Small intestine (tissue), 7 donors: ENCODE data around the gene ZNF490. TPM values are rescaled to one million over a fixed set of nuclear protein-coding genes. Genes with fewer than 3 reads are reported as not detected.

Experiments
- DNase-seq, 2 donors: peaks; one replicate each; pipeline versions ENCODE4 v3.0.0 to v3.0.0-alpha.2; 2013
- FAIRE-seq: peaks from 2 replicates; lab custom pipeline; 2012; peaks lifted over from hg19 to GRCh38; lab: Jason Lieb, UNC
- H3K27ac ChIP-seq, 3 donors: one replicate each; pipeline ENCODE4 v1.5.1; 2013; ENCODE audit warnings: low read length in 2 of 3, mild to moderate bottlenecking in 2 of 3, control low read depth in 1 of 3, inconsistent platforms in 1 of 3, low read depth in 1 of 3, moderate library complexity in 1 of 3
- H3K27me3 ChIP-seq, 3 donors: one replicate each; pipeline ENCODE4 v1.6.1; 2013; ENCODE audit warnings: low read length in 3 of 3, inconsistent platforms in 1 of 3; ENCODE audit not compliant: control insufficient read depth in 3 of 3, insufficient read depth in 3 of 3
- H3K36me3 ChIP-seq, 3 donors: one replicate each; pipeline ENCODE4 v1.6.1; 2013; ENCODE audit warnings: low read length in 3 of 3, inconsistent platforms in 1 of 3, low read depth in 1 of 3, mild to moderate bottlenecking in 1 of 3, moderate library complexity in 1 of 3; ENCODE audit not compliant: control insufficient read depth in 3 of 3, insufficient read depth in 2 of 3
- H3K4me1 ChIP-seq, 3 donors: one replicate each; pipeline ENCODE4 v1.6.1; 2013; ENCODE audit warnings: low read length in 2 of 3, inconsistent platforms in 1 of 3, low read depth in 1 of 3, mild to moderate bottlenecking in 1 of 3, moderate library complexity in 1 of 3; ENCODE audit not compliant: control insufficient read depth in 3 of 3, insufficient read depth in 2 of 3
- H3K4me3 ChIP-seq, 3 donors: one replicate each; pipeline ENCODE4 v1.5.1; 2013; ENCODE audit warnings: low read length in 3 of 3, control low read depth in 1 of 3, inconsistent platforms in 1 of 3, low read depth in 1 of 3, mild to moderate bottlenecking in 1 of 3, moderate library complexity in 1 of 3
- H3K9me3 ChIP-seq, 2 donors: one replicate each; pipeline ENCODE4 v1.6.1; 2013; ENCODE audit warnings: low read depth in 1 of 2, low read length in 1 of 2; ENCODE audit not compliant: control insufficient read depth in 2 of 2, insufficient read depth in 1 of 2
- whole genome bisulfite sequencing, 3 donors: extraction: QIAGEN DNeasy Blood & Tissue Kit; methylation state at CpG; one replicate each; pipeline ENCODE4 v1.1.7; 2013; 5-methylcytosine and 5-hydroxymethylcytosine counted together
- polyA plus RNA-seq, 4 donors: library from polyadenylated mRNA; stranded (reverse) in 3 of 4; unstranded in 1 of 4; fragments of 200-250 nt in 3 of 4; fragments of 120-200 nt in 1 of 4; gene quantifications; one replicate each; pipeline versions ENCODE4 v1.2.1 to v1.2.3, GENCODE V29; 2013
- donor health status: healthy with polysubstance abuse.
- donor health status: control.
- donor health status: control.
- donor health status: Bipolar disorder and iron deficiency.
- donor health status: healthy.

Gene ZNF490
- polyA plus RNA-seq, 4 donors: 0.45 to 3.0 (median 1.0) TPM; not detected in 1

DNA sequence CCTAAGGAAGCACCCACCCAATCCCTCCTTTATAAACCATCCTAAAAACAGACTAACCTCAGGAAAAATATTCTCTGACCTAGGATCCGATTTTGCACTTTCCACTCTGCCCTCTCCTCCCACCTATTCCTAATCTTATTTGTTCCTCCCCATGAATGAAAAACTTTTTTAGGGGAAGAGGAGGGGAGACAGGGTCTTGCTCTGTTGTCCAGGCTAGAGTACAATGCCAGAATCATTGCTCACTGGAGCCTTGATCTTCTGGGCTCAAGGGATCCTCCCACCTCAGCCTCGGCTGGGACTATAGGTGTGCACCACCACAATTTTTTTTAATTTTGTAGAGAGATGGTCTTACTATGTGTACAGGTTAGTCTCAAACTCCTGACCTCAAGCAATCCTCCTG is 63.7 kb downstream of the ZNF490 start:
- DNase-seq (no peak), FAIRE-seq (no peak)
- 85 to 98% (median 90%) methylated on average over 2 of the region's 2 CpGs for WGBS, 3 donors
- peaks cover 2 to 66% of the 10 kb centered on the region in 2 donors for H3K9me3 ChIP-seq
- H3K36me3 ChIP-seq: peaks cover 2 to 46% (median 3%) of the 10 kb centered on the region in 3 donors
- H3K4me1 ChIP-seq: peaks cover 0 to 10% (median 0%) of the 10 kb centered on the region in 3 donors
- H3K4me3 ChIP-seq: no peak overlapping the region
- H3K27me3 ChIP-seq: no peaks in the 10 kb centered on the region
- no peak overlapping the region for H3K27ac ChIP-seq

DNA sequence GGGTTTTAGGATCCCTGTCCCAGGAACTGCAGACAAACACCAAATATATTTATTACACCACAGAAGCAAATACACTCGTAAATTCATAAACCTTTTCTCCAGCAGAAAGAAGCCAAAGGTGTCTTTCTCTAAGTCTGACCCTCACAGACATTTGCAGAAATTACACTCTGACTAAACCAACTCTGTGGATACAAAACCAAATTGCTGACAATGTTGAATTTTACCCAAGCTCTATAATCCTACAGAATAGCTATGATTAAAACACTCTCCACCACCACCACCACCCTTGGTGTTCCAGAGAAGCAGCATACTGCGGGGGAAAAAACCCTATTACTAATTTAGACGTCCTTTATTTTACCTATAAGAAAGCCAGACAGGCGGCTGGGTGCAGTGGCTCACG is 64.5 kb downstream of the ZNF490 start:
- H3K27me3 ChIP-seq: no peaks in the 10 kb centered on the region
- peaks cover 5 to 55% (median 6%) of the 10 kb centered on the region in 3 donors for H3K36me3 ChIP-seq
- DNase-seq: no peak
- H3K9me3 ChIP-seq: peaks cover 2 to 75% of the 10 kb centered on the region in 2 donors
- H3K4me1 ChIP-seq: peaks cover 0 to 10% (median 0%) of the 10 kb centered on the region in 3 donors
- WGBS, 3 donors: 92 to 96% (median 94%) methylated on average over 5 of the region's 5 CpGs
- no peak overlapping the region for H3K4me3 ChIP-seq
- no peak for FAIRE-seq
- H3K27ac ChIP-seq: no peak overlapping the region

GRCh38 chr19:12545267-12545666 is 65.3 kb downstream of the ZNF490 start:
- Histone ChIP-seq H3K27me3 (no peaks in the 10 kb centered on the region), H3K36me3 (peaks cover 5 to 62% (median 7%) of the 10 kb centered on the region in 3 donors), H3K4me1 (peaks cover 0 to 10% (median 0%) of the 10 kb centered on the region in 3 donors), H3K4me3 (no peak overlapping the region), H3K9me3 (peaks cover 2 to 83% of the 10 kb centered on the region in 2 donors), H3K27ac (no peak overlapping the region)
- no peak for DNase-seq
- FAIRE-seq: no peak
- WGBS, 3 donors: 93 to 95% (median 94%) methylated on average over 8 of the region's 8 CpGs

- Histone ChIP-seq H3K36me3 (peaks cover 5 to 60% (median 12%) of the 10 kb centered on the region in 3 donors), H3K9me3 (peaks cover 2 to 87% of the 10 kb centered on the region in 2 donors), H3K27ac (no peak overlapping the region), H3K4me3 (no peak overlapping the region), H3K27me3 (no peaks in the 10 kb centered on the region), H3K4me1 (peaks cover 0 to 3% (median 0%) of the 10 kb centered on the region in 3 donors)
- WGBS, 3 donors: 77 to 96% (median 95%) methylated on average over 5 of the region's 5 CpGs
- FAIRE-seq (no peak), DNase-seq (no peak)
Measured at GRCh38 chr19:12544401-12544876, 66.2 kb downstream of the ZNF490 start.

- DNase-seq (no peak), FAIRE-seq (no peak)
- no peak overlapping the region for H3K4me3 ChIP-seq
- no peaks in the 10 kb centered on the region for H3K4me1 ChIP-seq
- H3K9me3 ChIP-seq: peaks cover 2 to 88% of the 10 kb centered on the region in 2 donors
- H3K36me3 ChIP-seq: peaks cover 5 to 62% (median 15%) of the 10 kb centered on the region in 3 donors
- H3K27ac ChIP-seq: no peak overlapping the region
- 92 to 100% (median 100%) methylated on average over 1 of the region's 1 CpG for WGBS, 3 donors
- no peaks in the 10 kb centered on the region for H3K27me3 ChIP-seq
Measured at GRCh38 chr19:12543855-12544254, 66.8 kb downstream of the ZNF490 start.

Other genes starting within 250 kb of the ZNF490 start
- gene ZNF442, start 245.1 kb downstream of the ZNF490 start, polyA plus RNA-seq: 1 to 10 TPM in 2 of 4 donors, not detected in 2; 1.0 to 3.0 TPM
- 1 to 10 TPM; 2.4 to 9.6 (median 5.4) TPM for gene ZNF799, start 209.5 kb downstream of the ZNF490 start, polyA plus RNA-seq
- gene ZNF443, start 169.8 kb downstream of the ZNF490 start, polyA plus RNA-seq: 1 to 10 TPM; 1.6 to 7.3 (median 2.4) TPM
- gene ZNF709, start 126.0 kb downstream of the ZNF490 start, polyA plus RNA-seq: 1 to 10 TPM in 1 of 4 donors, under 1 TPM in 1, not detected in 2; 0.76 to 2.9 TPM
- gene ZNF564, start 59.3 kb downstream of the ZNF490 start, polyA plus RNA-seq: 10 to 100 TPM in 2 of 4 donors, 1 to 10 TPM in 2; 6.5 to 14.9 (median 11.3) TPM
- gene ZNF791, start 107 bp upstream of the ZNF490 start, polyA plus RNA-seq: 10 to 100 TPM in 1 of 4 donors, 1 to 10 TPM in 3; 4.7 to 17.7 (median 5.8) TPM
- gene MAN2B1, start 55.9 kb upstream of the ZNF490 start, polyA plus RNA-seq: 10 to 100 TPM; 42.7 to 64.8 (median 51.0) TPM
- gene WDR83, start 56.0 kb upstream of the ZNF490 start, polyA plus RNA-seq: 10 to 100 TPM; 10.9 to 23.8 (median 19.9) TPM
- 10 to 100 TPM; 61.5 to 96.9 (median 66.8) TPM for gene DHPS, start 71.1 kb upstream of the ZNF490 start, polyA plus RNA-seq
- gene GNG14, start 77.2 kb upstream of the ZNF490 start, polyA plus RNA-seq: not detected
- gene FBXW9, start 85.8 kb upstream of the ZNF490 start, polyA plus RNA-seq: 10 to 100 TPM in 1 of 4 donors, 1 to 10 TPM in 3; 4.5 to 11.8 (median 7.2) TPM
- gene TNPO2, start 113.1 kb upstream of the ZNF490 start, polyA plus RNA-seq: 10 to 100 TPM in 3 of 4 donors, 1 to 10 TPM in 1; 9.8 to 41.3 (median 19.7) TPM
- 100 to 1,000 TPM; 210 to 376 (median 282) TPM for gene TRIR, start 123.9 kb upstream of the ZNF490 start, polyA plus RNA-seq
- 10 to 100 TPM; 62.1 to 85.4 (median 69.8) TPM for gene GET3, start 126.7 kb upstream of the ZNF490 start, polyA plus RNA-seq
- gene BEST2, start 141.0 kb upstream of the ZNF490 start, polyA plus RNA-seq: 1 to 10 TPM in 1 of 4 donors, under 1 TPM in 2, not detected in 1; 0.10 to 3.4 (median 0.16) TPM
- 100 to 1,000 TPM in 3 of 4 donors, 10 to 100 TPM in 1; 61.8 to 206 (median 167) TPM for gene HOOK2, start 164.7 kb upstream of the ZNF490 start, polyA plus RNA-seq
- 100 to 1,000 TPM in 2 of 4 donors, 10 to 100 TPM in 2; 44.7 to 234 (median 135) TPM for gene JUNB, start 180.7 kb upstream of the ZNF490 start, polyA plus RNA-seq
- gene PRDX2, start 191.0 kb upstream of the ZNF490 start, polyA plus RNA-seq: 100 to 1,000 TPM; 285 to 523 (median 416) TPM
- gene THSD8, start 191.3 kb upstream of the ZNF490 start, polyA plus RNA-seq: 1 to 10 TPM in 3 of 4 donors, not detected in 1; 2.9 to 4.0 (median 3.1) TPM
- gene RNASEH2A, start 195.8 kb upstream of the ZNF490 start, polyA plus RNA-seq: 10 to 100 TPM in 2 of 4 donors, 1 to 10 TPM in 2; 3.1 to 22.3 (median 12.8) TPM
- gene RTBDN, start 223.8 kb upstream of the ZNF490 start, polyA plus RNA-seq: 1 to 10 TPM in 1 of 4 donors, under 1 TPM in 2, not detected in 1; 0.64 to 1.7 (median 0.67) TPM
- 1 to 10 TPM in 2 of 4 donors, under 1 TPM in 2; 0.54 to 3.3 (median 0.95) TPM for gene MAST1, start 227.7 kb upstream of the ZNF490 start, polyA plus RNA-seq